LNCAP (cell line): Measurements from ENCODE around the gene DOCK9.

ENCODE experiments used
- TF ChIP-seq, protein P1 (sequence below): fragments of 450-650 bp; IDR thresholded peaks from 2 replicates; pipeline ENCODE4 v1.5.1; 2017; ENCODE audit warnings: mild to moderate bottlenecking

The DOCK9 gene

DNA sequence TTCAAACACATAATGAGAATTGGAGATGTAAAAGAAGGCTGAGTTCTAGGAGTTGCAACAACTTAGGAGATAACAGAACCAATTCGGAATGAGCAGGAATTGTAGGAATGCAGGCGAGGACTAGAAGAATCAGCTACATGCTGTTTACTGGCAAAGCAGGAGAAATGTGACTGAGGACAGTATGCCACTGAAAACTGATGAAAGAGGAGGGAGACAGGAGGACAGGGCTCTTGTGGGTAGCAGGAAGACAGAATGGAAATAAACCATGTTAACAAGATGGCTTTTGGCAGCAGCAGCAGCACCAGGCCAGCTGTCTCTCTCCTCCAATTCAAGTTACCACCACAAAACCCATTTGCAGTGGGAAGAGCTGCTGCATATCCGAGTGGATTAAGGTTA, 134.4 kb downstream of the DOCK9 start:
- TF ChIP-seq, protein P1, sequence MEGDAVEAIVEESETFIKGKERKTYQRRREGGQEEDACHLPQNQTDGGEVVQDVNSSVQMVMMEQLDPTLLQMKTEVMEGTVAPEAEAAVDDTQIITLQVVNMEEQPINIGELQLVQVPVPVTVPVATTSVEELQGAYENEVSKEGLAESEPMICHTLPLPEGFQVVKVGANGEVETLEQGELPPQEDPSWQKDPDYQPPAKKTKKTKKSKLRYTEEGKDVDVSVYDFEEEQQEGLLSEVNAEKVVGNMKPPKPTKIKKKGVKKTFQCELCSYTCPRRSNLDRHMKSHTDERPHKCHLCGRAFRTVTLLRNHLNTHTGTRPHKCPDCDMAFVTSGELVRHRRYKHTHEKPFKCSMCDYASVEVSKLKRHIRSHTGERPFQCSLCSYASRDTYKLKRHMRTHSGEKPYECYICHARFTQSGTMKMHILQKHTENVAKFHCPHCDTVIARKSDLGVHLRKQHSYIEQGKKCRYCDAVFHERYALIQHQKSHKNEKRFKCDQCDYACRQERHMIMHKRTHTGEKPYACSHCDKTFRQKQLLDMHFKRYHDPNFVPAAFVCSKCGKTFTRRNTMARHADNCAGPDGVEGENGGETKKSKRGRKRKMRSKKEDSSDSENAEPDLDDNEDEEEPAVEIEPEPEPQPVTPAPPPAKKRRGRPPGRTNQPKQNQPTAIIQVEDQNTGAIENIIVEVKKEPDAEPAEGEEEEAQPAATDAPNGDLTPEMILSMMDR, result no peak

- TF ChIP-seq, protein P1, result peak; percentile 80
Observed at GRCh38 chr13:98842858-98843481, 134.9 kb downstream of the DOCK9 start.

- TF ChIP-seq, protein P1, result no peak
Observed at GRCh38 chr13:98842070-98842469, 135.8 kb downstream of the DOCK9 start.

DNA sequence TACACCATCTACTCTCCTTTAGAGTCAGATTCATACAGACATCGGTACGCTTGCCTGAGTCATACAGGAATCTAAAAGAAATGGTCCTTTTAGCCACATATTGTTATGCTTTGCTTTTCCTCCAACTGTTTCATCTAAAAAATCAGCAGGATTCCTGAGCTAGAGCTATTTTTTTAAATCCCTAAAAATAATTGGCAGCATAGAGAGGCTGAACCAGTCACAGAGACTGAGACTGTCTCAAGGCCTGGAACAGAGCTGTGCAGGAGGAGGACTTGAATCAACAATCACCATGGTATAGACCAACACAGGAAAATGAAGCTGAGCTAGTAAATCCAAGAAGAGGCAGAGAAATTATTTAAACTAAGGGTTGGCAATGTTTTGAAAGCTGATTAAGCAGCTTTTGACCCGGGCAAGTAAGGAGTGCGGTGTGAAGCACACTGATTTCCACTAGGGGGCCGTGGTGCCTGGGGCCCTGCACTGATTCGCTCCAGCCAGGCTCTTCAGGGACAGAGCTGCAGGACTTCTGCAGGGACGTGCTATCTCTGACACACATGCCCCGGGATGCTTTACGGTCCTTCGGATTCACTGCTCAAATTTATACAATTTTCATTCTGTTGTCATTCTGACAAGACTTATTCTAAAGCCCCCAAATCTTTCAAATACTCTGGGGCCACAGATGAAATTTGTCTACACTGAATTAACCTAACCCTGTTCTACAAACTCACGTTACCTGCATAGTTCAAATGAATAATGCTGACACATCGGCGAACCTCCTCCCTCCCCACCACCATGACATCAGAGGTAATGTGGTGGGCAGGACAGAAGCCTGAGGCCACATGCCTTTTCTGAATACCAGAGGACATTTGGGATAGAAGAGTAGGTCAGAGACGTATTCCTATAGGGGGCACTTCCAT, 137.8 kb downstream of the DOCK9 start:
- TF ChIP-seq, protein P1, result peak; percentile 78

DNA sequence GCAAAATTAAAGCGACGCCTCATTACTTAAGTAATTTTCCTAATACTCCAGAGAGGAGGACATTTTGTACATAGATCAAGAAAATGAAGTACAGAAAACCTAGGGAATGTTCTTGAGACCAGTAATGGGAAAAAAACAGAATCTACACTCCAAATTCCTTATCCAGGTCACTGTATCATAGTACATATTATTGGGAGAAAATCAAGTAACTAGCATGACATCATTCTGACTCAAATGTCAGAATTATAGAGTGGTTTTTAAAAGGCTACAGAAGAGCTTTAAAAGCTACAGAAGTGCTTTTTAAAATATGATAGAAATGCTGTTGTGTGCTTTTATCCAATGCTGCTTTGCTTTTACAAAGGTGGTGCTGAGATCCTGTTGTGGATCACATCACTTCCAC, 139.1 kb downstream of the DOCK9 start:
- TF ChIP-seq, protein P1, result no peak

GRCh38 chr13:98837896-98838295, 140.0 kb downstream of the DOCK9 start:
- TF ChIP-seq, protein P1, result no peak

- TF ChIP-seq, protein P1, result no peak
Observed at GRCh38 chr13:98835156-98835555, 142.7 kb downstream of the DOCK9 start.
